H1 (cell line): ENCODE results near the gene ZFP90. TPM values are rescaled to one million over a fixed set of nuclear protein-coding genes. Genes with fewer than 3 reads are reported as not detected.
A peak's percentile ranks its signal among the peaks of the same experiment; 100 is the strongest.

ENCODE experiments used
- CBX8 ChIP-seq: fragments of 300-800, 300-1000 bp; sonication (generic); IDR thresholded peaks from 2 replicates; pipeline ENCODE4 v1.7.1; 2016; ENCODE audit warnings: low read depth, low read length, borderline replicate concordance
- CEBPB ChIP-seq: IDR thresholded peaks from 2 replicates; pipeline ENCODE4 v1.6.1; 2012; ENCODE audit warnings: low read depth, low read length
- CHD1 ChIP-seq: IDR thresholded peaks from 2 replicates; pipeline ENCODE4 v1.6.1; 2012; ENCODE audit warnings: low read depth, low read length, improper control_type of control experiment
- CHD2 ChIP-seq: IDR thresholded peaks from 2 replicates; pipeline ENCODE4 v1.6.1; 2012; ENCODE audit warnings: low read length, improper control_type of control experiment
- EZH2 ChIP-seq: fragments of 200-600 bp; sonication (generic); IDR thresholded peaks from 2 replicates; pipeline ENCODE4 v1.7.1; 2012; ENCODE audit warnings: low read depth, mild to moderate bottlenecking, moderate library complexity, low read length, inconsistent platforms; ENCODE audit not compliant: severe bottlenecking
- GABPA ChIP-seq: IDR thresholded peaks from 2 replicates; pipeline ENCODE4 v1.6.1; 2011; ENCODE audit warnings: mild to moderate bottlenecking, low read length, moderate library complexity, borderline replicate concordance; ENCODE audit not compliant: insufficient read depth
- GTF2F1 ChIP-seq: IDR thresholded peaks from 2 replicates; pipeline ENCODE4 v1.6.1; 2012; ENCODE audit warnings: low read depth, low read length, improper control_type of control experiment, borderline replicate concordance
- HDAC2 ChIP-seq, 2 experiments: fragments of 300-600 bp in 1 of 2; sonication (generic) in 1 of 2; IDR thresholded peaks; 2 replicates each; pipeline ENCODE4 v1.6.1; 2011 to 2012; ENCODE audit warnings: low read depth in 2 of 2, low read length in 2 of 2, mild to moderate bottlenecking in 2 of 2, moderate library complexity in 2 of 2, borderline replicate concordance in 1 of 2, inconsistent platforms in 1 of 2
- JUN ChIP-seq: IDR thresholded peaks from 2 replicates; pipeline ENCODE4 v1.6.1; 2011; ENCODE audit warnings: low read depth, mild to moderate bottlenecking, improper control_type of control experiment, low read length
- KDM1A ChIP-seq: fragments of 200-600, 300-600 bp; sonication (generic); IDR thresholded peaks from 2 replicates; pipeline ENCODE4 v1.7.1; 2016; ENCODE audit warnings: mild to moderate bottlenecking, low read length, borderline replicate concordance
- MAFK ChIP-seq: IDR thresholded peaks from 2 replicates; pipeline ENCODE4 v1.6.1; 2012; ENCODE audit warnings: low read depth, mild to moderate bottlenecking, improper control_type of control experiment, low read length
- RAD21 ChIP-seq, 2 experiments: IDR thresholded peaks in 1 of 2; conservative IDR thresholded peaks in 1 of 2; 2 replicates each; pipeline ENCODE4 v1.6.1; 2011; ENCODE audit warnings: low read depth in 2 of 2, low read length in 2 of 2, improper control_type of control experiment in 1 of 2, inconsistent platforms in 1 of 2, mild to moderate bottlenecking in 1 of 2, moderate library complexity in 1 of 2
- RNF2 ChIP-seq: fragments of 200-900, 300-1000 bp; sonication (generic); IDR thresholded peaks from 2 replicates; pipeline ENCODE4 v1.7.1; 2016; ENCODE audit warnings: borderline replicate concordance, low read depth, mild to moderate bottlenecking, antibody characterized with exemption, low read length; ENCODE audit not compliant: poor library complexity, severe bottlenecking; ENCODE audit errors: missing control alignments
- RXRA ChIP-seq: IDR thresholded peaks from 2 replicates; pipeline ENCODE4 v1.6.1; 2011; ENCODE audit warnings: low read depth, mild to moderate bottlenecking, low read length, moderate library complexity; ENCODE audit not compliant: insufficient read depth
- SIRT6 ChIP-seq: IDR thresholded peaks from one replicate; pipeline ENCODE4 v1.7.1; 2012; ENCODE audit warnings: low read length, inconsistent platforms
- SP4 ChIP-seq: IDR thresholded peaks from 2 replicates; pipeline ENCODE4 v1.6.1; 2012; ENCODE audit warnings: low read length, inconsistent platforms
- TAF7 ChIP-seq: optimal IDR thresholded peaks from 2 replicates; pipeline ENCODE3; 2011; ENCODE audit warnings: low read depth, mild to moderate bottlenecking, inconsistent platforms, low read length, moderate library complexity, borderline replicate concordance
- YY1 ChIP-seq: IDR thresholded peaks from 2 replicates; pipeline ENCODE4 v1.6.1; 2011; ENCODE audit warnings: low read depth, mild to moderate bottlenecking, low read length
- ZNF274 ChIP-seq: IDR thresholded peaks from 2 replicates; pipeline ENCODE4 v1.7.0; 2012; ENCODE audit warnings: low read length, borderline replicate concordance; ENCODE audit errors: extremely low read depth
- polyA plus RNA-seq, 7 experiments: library from polyadenylated mRNA; depleted of rRNA in 3 of 7; stranded (reverse) in 5 of 7; unstranded in 2 of 7; fragments of >200 nt in 5 of 7; fragments of 200-250 nt in 2 of 7; gene quantifications; 1 replicate in 5 of 7; 2 replicates in 1 of 7; 4 replicates in 1 of 7; pipeline versions ENCODE4 v1.2.1 to v1.2.3, GENCODE V29; 2011 to 2013; ENCODE audit warnings: missing spikeins in 2 of 7, mixed read lengths in 2 of 7
- total RNA-seq: library from RNA; stranded (reverse); fragmentation: NEBNext Ultra II Directional; extraction: Animal tissue kit (Norgen Biotek cat#: 25700); gene quantifications from 2 replicates; pipeline ENCODE4 v1.2.1, GENCODE V29; 2021
- TF ChIP-seq, protein P1 (sequence below), 3 experiments: IDR thresholded peaks; 1 replicate in 2 of 3; 2 replicates in 1 of 3; pipeline versions ENCODE4 v1.5.1 to v1.6.1; 2011; ENCODE audit warnings: low read length in 3 of 3, mild to moderate bottlenecking in 3 of 3, inconsistent platforms in 2 of 3, low read depth in 1 of 3, moderate library complexity in 1 of 3; ENCODE audit not compliant: insufficient read depth in 1 of 3; ENCODE audit errors: control extremely low read depth in 1 of 3
- TF ChIP-seq, protein P2 (sequence below): IDR thresholded peaks from 2 replicates; pipeline ENCODE4 v1.6.1; 2012; ENCODE audit warnings: inconsistent platforms

Gene ZFP90
- total and polyA plus RNA-seq, 2 of the 8 experiments (the other 6 are each of a cell fraction or from before 2014, with no cell fraction given): 10.3 to 19.1 TPM

DNA sequence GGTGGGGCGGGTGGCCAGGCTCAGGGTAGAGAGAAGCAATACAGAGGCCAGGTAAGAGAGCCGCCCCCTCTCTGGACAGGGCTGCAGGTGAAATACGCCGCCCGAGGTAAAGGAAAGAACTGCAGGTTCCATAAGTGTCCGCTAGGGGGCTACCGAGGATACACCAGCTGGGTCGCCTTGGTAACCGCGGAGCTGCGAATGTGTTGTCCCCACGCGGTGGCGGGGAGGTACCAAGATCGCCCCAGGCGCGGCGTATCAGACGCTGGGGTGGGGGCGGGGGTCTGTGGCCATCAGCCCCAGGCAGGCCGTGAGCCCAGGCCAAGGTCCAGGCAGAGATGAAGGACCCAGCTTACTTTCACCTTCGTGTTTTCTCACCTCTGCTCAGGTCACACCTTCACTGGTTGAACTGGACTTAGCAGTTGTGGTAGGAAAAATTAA lies 18.4 kb upstream of the ZFP90 start (continued):
- TF ChIP-seq, protein P1, sequence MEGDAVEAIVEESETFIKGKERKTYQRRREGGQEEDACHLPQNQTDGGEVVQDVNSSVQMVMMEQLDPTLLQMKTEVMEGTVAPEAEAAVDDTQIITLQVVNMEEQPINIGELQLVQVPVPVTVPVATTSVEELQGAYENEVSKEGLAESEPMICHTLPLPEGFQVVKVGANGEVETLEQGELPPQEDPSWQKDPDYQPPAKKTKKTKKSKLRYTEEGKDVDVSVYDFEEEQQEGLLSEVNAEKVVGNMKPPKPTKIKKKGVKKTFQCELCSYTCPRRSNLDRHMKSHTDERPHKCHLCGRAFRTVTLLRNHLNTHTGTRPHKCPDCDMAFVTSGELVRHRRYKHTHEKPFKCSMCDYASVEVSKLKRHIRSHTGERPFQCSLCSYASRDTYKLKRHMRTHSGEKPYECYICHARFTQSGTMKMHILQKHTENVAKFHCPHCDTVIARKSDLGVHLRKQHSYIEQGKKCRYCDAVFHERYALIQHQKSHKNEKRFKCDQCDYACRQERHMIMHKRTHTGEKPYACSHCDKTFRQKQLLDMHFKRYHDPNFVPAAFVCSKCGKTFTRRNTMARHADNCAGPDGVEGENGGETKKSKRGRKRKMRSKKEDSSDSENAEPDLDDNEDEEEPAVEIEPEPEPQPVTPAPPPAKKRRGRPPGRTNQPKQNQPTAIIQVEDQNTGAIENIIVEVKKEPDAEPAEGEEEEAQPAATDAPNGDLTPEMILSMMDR (IDR thresholded peaks at IDR 0.05; ENCODE audit: control extremely low read depth in 1 of 3, insufficient read depth in 1 of 3, low read depth in 1 of 3, low read length in 3 of 3): peak; percentile 99 to 100 (median 100)
- no peak for TF ChIP-seq ZNF274
- peak; percentile 40; the same call in 1 of the 2 replicates for TF ChIP-seq GABPA
- no peak for TF ChIP-seq MAFK
- TF ChIP-seq RXRA: no peak
- TF ChIP-seq CEBPB: no peak
- no peak for TF ChIP-seq CHD2
- peak; percentile 61 to 73 for TF ChIP-seq RAD21 (IDR thresholded peaks at IDR 0.05 in 1 of 2, conservative IDR thresholded peaks at IDR 0.05 in 1 of 2; ENCODE audit: low read depth in 2 of 2, low read length in 2 of 2)
- TF ChIP-seq EZH2: no peak
- TF ChIP-seq, protein P2, sequence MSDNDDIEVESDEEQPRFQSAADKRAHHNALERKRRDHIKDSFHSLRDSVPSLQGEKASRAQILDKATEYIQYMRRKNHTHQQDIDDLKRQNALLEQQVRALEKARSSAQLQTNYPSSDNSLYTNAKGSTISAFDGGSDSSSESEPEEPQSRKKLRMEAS: peak; percentile 91
- no peak for TF ChIP-seq GTF2F1
- TF ChIP-seq JUN: no peak
- peak; percentile 70 for TF ChIP-seq TAF7
- no peak for TF ChIP-seq CBX8
- no peak for TF ChIP-seq KDM1A
- TF ChIP-seq YY1: 0 out of 2 replicates have a peak, but pooled peaks have one; percentile 43
- TF ChIP-seq SP4: no peak
- 0 out of 4 replicates have a peak, but pooled peaks of 1 of the 2 experiments have one; percentile 13 for TF ChIP-seq HDAC2 (IDR thresholded peaks at IDR 0.05; ENCODE audit: borderline replicate concordance in 1 of 2, low read depth in 2 of 2, low read length in 2 of 2)
- TF ChIP-seq CHD1: no peak
- no peak for TF ChIP-seq RNF2
- no peak for TF ChIP-seq SIRT6
